CD4-positive, alpha-beta T cell (primary cell): Measurements from ENCODE around the gene HTR3B. TPM values are rescaled to one million over a fixed set of nuclear protein-coding genes. Genes with fewer than 3 reads are reported as not detected.

Experiments
- ATAC-seq: fragments of 200-7000 bp; cut with Tn5 transposase; one replicate; pipeline ENCODE4 v1.10.0; 2022; ENCODE audit warnings: mild to moderate bottlenecking; ENCODE audit not compliant: poor library complexity
- CTCF ChIA-PET: fragments of 350-600 bp; sonication (Branson Sonifier 250); formaldehyde crosslinking; loops from one replicate; lab custom pipeline; 2021; ENCODE audit warnings: antibody characterized with exemption, inconsistent platforms; lab: Charles Lee
- POLR2A ChIA-PET: fragments of 350-600 bp; sonication (Branson Sonifier 250); formaldehyde crosslinking; loops from one replicate; lab custom pipeline; 2021; ENCODE audit warnings: antibody characterized with exemption, inconsistent platforms; lab: Charles Lee
- DNase-seq, 14 experiments: peaks; one replicate each; pipeline ENCODE4 v3.0.0-alpha.2; 2013 to 2020; ENCODE audit warnings: mixed read lengths in 2 of 14
- H3K27ac ChIP-seq, 2 donors: one replicate each; pipeline versions ENCODE4 v1.5.1 to v1.7.0; 2013; ENCODE audit warnings: low read length in 2 of 2, low read depth in 1 of 2, mild to moderate bottlenecking in 1 of 2
- H3K27me3 ChIP-seq, 2 experiments: 1 replicate in 1 of 2; 2 replicates in 1 of 2; pipeline versions ENCODE4 v1.6.1 to v1.7.0; 2013; ENCODE audit warnings: low read length in 2 of 2, control low read depth in 1 of 2, mild to moderate bottlenecking in 1 of 2, moderate library complexity in 1 of 2; ENCODE audit not compliant: insufficient read depth in 2 of 2, control insufficient read depth in 1 of 2
- H3K36me3 ChIP-seq: one replicate; pipeline ENCODE4 v1.6.1; 2013; ENCODE audit warnings: low read length, control low read depth; ENCODE audit not compliant: insufficient read depth
- H3K4me1 ChIP-seq: one replicate; pipeline ENCODE4 v1.6.1; 2013; ENCODE audit warnings: low read length, control low read depth; ENCODE audit not compliant: insufficient read depth
- H3K4me3 ChIP-seq: one replicate; pipeline ENCODE4 v1.5.1; 2013; ENCODE audit warnings: mild to moderate bottlenecking, low read length, moderate library complexity
- H3K9me3 ChIP-seq, 2 experiments: 1 replicate in 1 of 2; 2 replicates in 1 of 2; pipeline versions ENCODE4 v1.6.1 to v1.7.0; 2013; ENCODE audit warnings: low read length in 2 of 2, mild to moderate bottlenecking in 2 of 2, control low read depth in 1 of 2, moderate library complexity in 1 of 2; ENCODE audit not compliant: control insufficient read depth in 1 of 2, insufficient read depth in 1 of 2
- H3K27ac Mint-ChIP-seq: one replicate; pipeline ENCODE4 v1.8.0; 2020; ENCODE audit warnings: mixed read lengths
- H3K27me3 Mint-ChIP-seq: one replicate; pipeline ENCODE4 v1.8.0; 2021; ENCODE audit warnings: mixed read lengths
- H3K36me3 Mint-ChIP-seq: one replicate; pipeline ENCODE4 v1.8.0; 2021; ENCODE audit warnings: low read depth, mixed read lengths
- H3K4me1 Mint-ChIP-seq: one replicate; pipeline ENCODE4 v1.8.0; 2021; ENCODE audit warnings: low read depth, mixed read lengths
- H3K4me3 Mint-ChIP-seq: one replicate; pipeline ENCODE4 v1.8.0; 2020; ENCODE audit warnings: mild to moderate bottlenecking, mixed read lengths
- H3K9me3 Mint-ChIP-seq: one replicate; pipeline ENCODE4 v1.8.0; 2020; ENCODE audit warnings: mixed read lengths
- CTCF ChIP-seq: fragments of 200-600 bp; IDR thresholded peaks from one replicate; pipeline ENCODE4 v1.8.0; 2022; ENCODE audit warnings: antibody characterized with exemption, mild to moderate bottlenecking
- intact Hi-C, 2 experiments: fragments of 100-400 bp; cut with DNase I in 1 of 2; cut with micrococcal nuclease in 1 of 2; formaldehyde crosslinking; loops; one replicate each; pipeline versions ENCODE4 v1.15.1 to v1.9.0; 2023 to 2025; cut with DNase I, micrococcal nuclease
- total RNA-seq, 174 experiments: library from RNA in 2 of 174; stranded (reverse) in 2 of 174; gene quantifications; one replicate each; pipeline ENCODE4 v1.2.3 and lab custom pipeline; 2021 to 2026

HTR3B gene
- total RNA-seq, 2 experiments from 2014 or later, result not detected

DNA sequence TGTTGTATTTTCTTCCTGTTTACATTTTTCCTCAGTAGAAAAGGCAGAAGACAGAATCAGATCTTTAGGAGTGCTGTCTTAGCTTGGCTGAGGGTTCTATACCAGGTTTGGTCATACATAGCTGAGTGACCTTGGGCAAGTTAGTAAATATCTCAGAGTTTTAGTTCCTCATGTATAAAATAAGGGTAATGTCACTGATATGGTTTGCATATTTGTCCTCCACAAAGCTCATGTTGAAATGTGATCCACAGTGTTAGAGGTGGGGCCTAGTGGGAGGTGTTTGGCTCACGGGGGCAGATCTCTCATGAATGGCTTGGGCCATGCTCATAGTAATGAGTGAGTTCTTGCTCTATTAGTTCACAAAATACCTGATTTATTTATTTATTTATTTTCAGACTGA lies 62.8 kb downstream of the HTR3B start:
- H3K4me3 Mint-ChIP-seq, result no peak overlapping the region
- ChIA-PET POLR2A (no interaction called here), CTCF (no interaction called here)
- Histone ChIP-seq H3K9me3 (no peaks in the 10 kb centered on the region), H3K27ac (no peak overlapping the region), H3K27me3 (no peaks in the 10 kb centered on the region), H3K4me1 (no peaks in the 10 kb centered on the region), H3K36me3 (no peaks in the 10 kb centered on the region), H3K4me3 (no peak overlapping the region)
- no peak overlapping the region for H3K27ac Mint-ChIP-seq
- DNase-seq, result no peak
- no peaks in the 10 kb centered on the region for H3K9me3 Mint-ChIP-seq
- intact Hi-C loops, result no loop called here
- ATAC-seq, result no peak
- H3K4me1 Mint-ChIP-seq, result no peaks in the 10 kb centered on the region
- no peaks in the 10 kb centered on the region for H3K36me3 Mint-ChIP-seq
- no peak for TF ChIP-seq CTCF
- H3K27me3 Mint-ChIP-seq, result peaks cover 24% of the 10 kb centered on the region

- no peak for ATAC-seq
- no peak for TF ChIP-seq CTCF
- no peaks in the 10 kb centered on the region for H3K9me3 ChIP-seq
- no peak for DNase-seq
- no peaks in the 10 kb centered on the region for H3K9me3 Mint-ChIP-seq
- ChIA-PET CTCF (no interaction called here), POLR2A (no interaction called here)
- H3K27ac Mint-ChIP-seq, result no peak overlapping the region
- no peaks in the 10 kb centered on the region for H3K27me3 ChIP-seq
- H3K27me3 Mint-ChIP-seq, result peaks cover 30% of the 10 kb centered on the region
- no peak overlapping the region for H3K4me3 ChIP-seq
- no peaks in the 10 kb centered on the region for H3K36me3 Mint-ChIP-seq
- H3K36me3 ChIP-seq, result no peaks in the 10 kb centered on the region
- no peaks in the 10 kb centered on the region for H3K4me1 ChIP-seq
- H3K27ac ChIP-seq, result no peak overlapping the region
- H3K4me3 Mint-ChIP-seq, result no peak overlapping the region
- H3K4me1 Mint-ChIP-seq, result no peaks in the 10 kb centered on the region
- intact Hi-C loops, result no loop called here
Observed at GRCh38 chr11:113971506-113972195, 67.1 kb downstream of the HTR3B start.

GRCh38 chr11:113974741-113975470 lies 70.3 kb downstream of the HTR3B start, which contains the start of gene HTR3A:
Gene HTR3A, plus strand, starts transcription at chr11:113975108. Its CDS starts 218 bp downstream, at chr11:113975326.
- no peak within 1 kb of the TSS for H3K27ac Mint-ChIP-seq

More at GRCh38 chr11:113974741-113975470, 70.3 kb downstream of the HTR3B start, which contains the start of gene HTR3A:
- Histone ChIP-seq H3K27me3 (peaks cover 0 to 10% of the 10 kb centered on the region in 2 experiments), H3K27ac (no peak within 1 kb of the TSS), H3K4me3 (no peak within 1 kb of the TSS), H3K36me3 (no peaks in the 10 kb centered on the region), H3K4me1 (no peaks in the 10 kb centered on the region), H3K9me3 (no peaks in the 10 kb centered on the region)
- Mint-ChIP-seq H3K9me3 (no peaks in the 10 kb centered on the region), H3K4me3 (no peak within 1 kb of the TSS), H3K36me3 (no peaks in the 10 kb centered on the region), H3K4me1 (no peaks in the 10 kb centered on the region), H3K27me3 (peaks cover 31% of the 10 kb centered on the region)
- ChIA-PET POLR2A (no interaction called here), CTCF (no interaction called here)
- intact Hi-C loops, result no loop called here
- no peak for DNase-seq
- no peak for ATAC-seq
- no peak for TF ChIP-seq CTCF
